GM15510 (cell line): Measurements from ENCODE around the gene MIOS.

Experiments used
- POLR2A ChIP-seq: IDR thresholded peaks from 3 replicates; pipeline ENCODE4 v1.6.1; 2011; ENCODE audit warnings: borderline replicate concordance; ENCODE audit not compliant: insufficient read length; ENCODE audit errors: extremely low read depth

Gene MIOS

GRCh38 chr7:7607010-7607409 lies 40.3 kb downstream of the MIOS start:
- no peak for TF ChIP-seq POLR2A

- TF ChIP-seq POLR2A: no peak
Observed at GRCh38 chr7:7609330-7609729, 42.6 kb downstream of the MIOS start.

- TF ChIP-seq POLR2A: no peak
Observed at GRCh38 chr7:7612519-7612918, 45.8 kb downstream of the MIOS start.

- no peak for TF ChIP-seq POLR2A
Observed at GRCh38 chr7:7613210-7613609, 46.5 kb downstream of the MIOS start.

- TF ChIP-seq POLR2A: no peak
Observed at GRCh38 chr7:7614018-7614741, 47.5 kb downstream of the MIOS start.

GRCh38 chr7:7617550-7617949 lies 50.9 kb downstream of the MIOS start:
- TF ChIP-seq POLR2A: no peak

GRCh38 chr7:7618410-7618809 lies 51.7 kb downstream of the MIOS start:
- no peak for TF ChIP-seq POLR2A

- TF ChIP-seq POLR2A: no peak
Observed at GRCh38 chr7:7620236-7620635, 53.6 kb downstream of the MIOS start.

- TF ChIP-seq POLR2A: no peak
Observed at GRCh38 chr7:7620644-7621210, 54.0 kb downstream of the MIOS start.

GRCh38 chr7:7628476-7628875 lies 61.8 kb downstream of the MIOS start:
- TF ChIP-seq POLR2A: no peak

GRCh38 chr7:7630626-7631329 lies 64.1 kb downstream of the MIOS start:
- no peak for TF ChIP-seq POLR2A

- no peak for TF ChIP-seq POLR2A
Observed at GRCh38 chr7:7639421-7639820, 72.7 kb downstream of the MIOS start.

GRCh38 chr7:7639847-7640220 lies 73.2 kb downstream of the MIOS start:
- TF ChIP-seq POLR2A: no peak

GRCh38 chr7:7640221-7641128 lies 73.8 kb downstream of the MIOS start, which contains the start of gene UMAD1:
Gene UMAD1, plus strand, starts transcription at chr7:7640752. Its CDS starts 32,620 bp downstream, at chr7:7673372.
- TF ChIP-seq POLR2A: peak; percentile 74
